SK-N-SH (cell line): Measurements from ENCODE around the gene COX7A2.

Source experiments
- CTCF ChIP-seq: fragments of 200-600 bp; sonication (generic); IDR thresholded peaks from 2 replicates; pipeline ENCODE4 v1.6.1; 2017; ENCODE audit warnings: antibody characterized with exemption, mild to moderate bottlenecking, moderate library complexity
- RAD21 ChIP-seq: IDR thresholded peaks from 2 replicates; pipeline ENCODE4 v1.6.1; 2012; ENCODE audit warnings: mild to moderate bottlenecking, low read length
- SIN3A ChIP-seq: IDR thresholded peaks from 2 replicates; pipeline ENCODE4 v1.6.1; 2012; ENCODE audit warnings: low read depth, mild to moderate bottlenecking, low read length, moderate library complexity, borderline replicate concordance

GRCh38 chr6:75206576-75207342 lies 36.8 kb downstream of the COX7A2 start:
- TF ChIP-seq CTCF (no peak), SIN3A (no peak), RAD21 (no peak)
